Stimulated activated naive CD8-positive, alpha-beta T cell treated with anti-CD3 and anti-CD28 coated beads, Interleukin-15, Interleukin-2, amounts not matched to agents 100 U/mL and 50 U/mL, for 24 hours (primary cell): ENCODE measurements around the gene CCDC177.

Experiments
- ATAC-seq: fragments of 150-1000 bp; cut with Tn5 transposase; one replicate; pipeline ENCODE4 v1.10.0; 2021
- DNase-seq: peaks from one replicate; pipeline ENCODE4 v3.0.0; 2021

CCDC177 gene

GRCh38 chr14:69528930-69529329, 45.7 kb downstream of the CCDC177 start:
- no peak for DNase-seq
- no peak for ATAC-seq

- no peak for DNase-seq
- ATAC-seq, result peak; percentile 12
Observed at GRCh38 chr14:69528143-69528542, 46.5 kb downstream of the CCDC177 start.

GRCh38 chr14:69527635-69528034, 47.0 kb downstream of the CCDC177 start:
- DNase-seq (no peak), ATAC-seq (no peak)

GRCh38 chr14:69525896-69526295, 48.8 kb downstream of the CCDC177 start:
- DNase-seq (no peak), ATAC-seq (no peak)

GRCh38 chr14:69522026-69522425, 52.6 kb downstream of the CCDC177 start:
- no peak for ATAC-seq
- DNase-seq, result no peak
